Vagina (tissue), 2 donors: ENCODE data around the gene KRTAP5-2.
"Not testable (repeated sequence)": the region's sequence is repeated elsewhere in the genome, so short reads cannot be mapped to it uniquely, and the experiment has no call there.

ENCODE experiments used
- CTCF ChIP-seq, 3 experiments: fragments of 450-650 bp in 2 of 3; fragments of 200-600 bp in 1 of 3; sonication (generic) in 1 of 3; IDR thresholded peaks; one replicate each; pipeline ENCODE4 v1.5.1; 2017 to 2019; ENCODE audit warnings: antibody characterized with exemption in 3 of 3, mild to moderate bottlenecking in 2 of 3, moderate library complexity in 2 of 3
- POLR2AphosphoS5 ChIP-seq, 2 donors: sonication (generic); formaldehyde crosslinking; IDR thresholded peaks; one replicate each; pipeline ENCODE4 v1.9.0; 2017; ENCODE audit warnings: antibody characterized with exemption in 2 of 2, mild to moderate bottlenecking in 2 of 2, low read depth in 1 of 2; ENCODE audit not compliant: insufficient read depth in 1 of 2

DNA sequence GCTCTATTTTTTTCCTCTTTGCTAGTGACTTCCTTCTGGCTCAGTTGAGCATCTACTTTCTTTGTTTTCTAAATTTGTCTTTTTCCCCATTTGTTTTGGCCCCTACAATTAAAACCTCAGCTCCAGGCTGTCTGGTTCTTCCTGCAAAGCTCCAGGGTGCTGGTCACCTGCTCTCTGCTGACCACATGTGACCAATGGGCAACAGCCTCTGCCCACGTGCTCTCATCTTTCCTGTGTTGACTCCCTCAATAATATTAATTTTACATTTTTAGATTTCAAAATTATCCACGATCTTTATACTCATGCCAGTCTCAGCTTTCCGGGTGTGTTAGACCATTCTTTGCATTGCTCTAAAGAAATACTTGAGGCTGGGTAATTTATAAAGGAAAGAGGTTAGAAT lies 312 bp upstream of the KRTAP5-2 start:
- not testable (repeated sequence) for TF ChIP-seq CTCF (IDR thresholded peaks at IDR 0.05); POLR2AphosphoS5 (IDR thresholded peaks at IDR 0.05; ENCODE audit: insufficient read depth in 1 of 2, low read depth in 1 of 2)
